B cell (primary cell): Measurements from ENCODE around the gene RAD51B.

Experiments
- EZH2 ChIP-seq: IDR thresholded peaks from 2 replicates; pipeline ENCODE4 v1.6.1; 2012; ENCODE audit warnings: borderline replicate concordance, low read depth, mild to moderate bottlenecking, moderate library complexity, low read length; ENCODE audit not compliant: insufficient read depth, poor library complexity, severe bottlenecking
- TF ChIP-seq, protein P1 (sequence below): fragments of 200-600 bp; IDR thresholded peaks from one replicate; pipeline ENCODE4 v1.8.0; 2022; ENCODE audit warnings: antibody characterized with exemption, mild to moderate bottlenecking

- TF ChIP-seq, protein P1, sequence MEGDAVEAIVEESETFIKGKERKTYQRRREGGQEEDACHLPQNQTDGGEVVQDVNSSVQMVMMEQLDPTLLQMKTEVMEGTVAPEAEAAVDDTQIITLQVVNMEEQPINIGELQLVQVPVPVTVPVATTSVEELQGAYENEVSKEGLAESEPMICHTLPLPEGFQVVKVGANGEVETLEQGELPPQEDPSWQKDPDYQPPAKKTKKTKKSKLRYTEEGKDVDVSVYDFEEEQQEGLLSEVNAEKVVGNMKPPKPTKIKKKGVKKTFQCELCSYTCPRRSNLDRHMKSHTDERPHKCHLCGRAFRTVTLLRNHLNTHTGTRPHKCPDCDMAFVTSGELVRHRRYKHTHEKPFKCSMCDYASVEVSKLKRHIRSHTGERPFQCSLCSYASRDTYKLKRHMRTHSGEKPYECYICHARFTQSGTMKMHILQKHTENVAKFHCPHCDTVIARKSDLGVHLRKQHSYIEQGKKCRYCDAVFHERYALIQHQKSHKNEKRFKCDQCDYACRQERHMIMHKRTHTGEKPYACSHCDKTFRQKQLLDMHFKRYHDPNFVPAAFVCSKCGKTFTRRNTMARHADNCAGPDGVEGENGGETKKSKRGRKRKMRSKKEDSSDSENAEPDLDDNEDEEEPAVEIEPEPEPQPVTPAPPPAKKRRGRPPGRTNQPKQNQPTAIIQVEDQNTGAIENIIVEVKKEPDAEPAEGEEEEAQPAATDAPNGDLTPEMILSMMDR = no peak
- no peak for TF ChIP-seq EZH2
Observed at GRCh38 chr14:68370057-68370360, 550.4 kb downstream of the RAD51B start.
